HG02870 (cell line): Measurements from ENCODE around the gene PIAS1.
"Not testable (repeated sequence)": the region's sequence is repeated elsewhere in the genome, so short reads cannot be mapped to it uniquely, and the experiment has no call there.

Source experiments
- ATAC-seq: cut with Tn5 transposase; IDR thresholded peaks from one replicate; pipeline ENCODE4 v1.9.1; 2021; ENCODE audit warnings: mild to moderate bottlenecking, moderate library complexity; ENCODE audit not compliant: unreplicated experiment

PIAS1 gene

DNA sequence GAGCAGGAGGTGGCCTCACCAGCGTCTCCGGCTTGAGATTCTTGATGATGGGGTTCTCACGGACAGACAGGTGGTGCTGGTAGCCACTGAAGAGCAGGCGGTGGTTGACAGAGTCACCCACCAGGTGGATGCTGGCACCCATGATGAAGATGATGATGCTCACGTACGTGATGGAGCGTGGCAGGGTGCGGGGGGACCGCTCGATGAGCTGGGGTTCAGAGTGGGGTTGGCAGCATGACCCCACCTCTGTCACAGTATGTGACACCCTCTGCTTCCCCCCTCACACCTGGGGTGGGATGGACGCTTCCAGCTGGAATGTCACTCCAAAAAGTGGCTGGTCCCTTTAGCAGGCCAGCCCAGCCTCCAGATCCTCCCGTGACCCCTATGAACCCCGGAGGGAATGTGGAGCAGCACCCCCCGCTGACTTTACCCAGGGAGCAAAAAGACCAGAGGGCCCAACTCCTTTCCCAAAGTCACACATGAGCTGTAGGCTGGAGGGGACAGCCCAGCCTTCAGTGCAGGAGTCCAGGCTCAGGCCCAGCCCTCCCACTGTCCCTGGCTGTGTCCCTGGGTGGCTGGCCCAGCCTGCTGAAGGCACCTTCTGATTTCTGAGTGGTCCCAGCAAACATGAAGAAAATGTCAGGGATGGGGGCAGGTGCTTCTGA, 157.7 kb downstream of the PIAS1 start:
- ATAC-seq = no peak

DNA sequence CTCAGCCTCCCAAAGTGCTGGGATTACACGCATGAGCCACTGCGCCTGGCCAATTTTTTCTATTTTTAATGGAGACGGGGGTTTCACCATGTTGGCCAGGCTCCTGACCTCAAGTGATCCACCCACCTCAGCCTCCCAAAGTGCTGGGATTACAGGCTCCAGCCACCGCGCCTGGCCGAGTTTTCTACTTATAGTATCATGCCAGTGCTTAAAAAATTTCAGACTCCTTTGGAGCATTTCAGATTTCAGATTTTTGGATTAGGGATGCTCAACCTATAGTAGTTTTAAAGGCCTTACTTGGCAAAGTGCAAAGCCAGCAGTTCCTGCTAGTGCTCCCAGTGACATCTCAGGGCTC, 159.4 kb downstream of the PIAS1 start:
- not testable (repeated sequence) for ATAC-seq

- ATAC-seq = no peak
Measured at GRCh38 chr15:68213991-68214837, 160.1 kb downstream of the PIAS1 start.

GRCh38 chr15:68214838-68215254, 160.7 kb downstream of the PIAS1 start:
- no peak for ATAC-seq

DNA sequence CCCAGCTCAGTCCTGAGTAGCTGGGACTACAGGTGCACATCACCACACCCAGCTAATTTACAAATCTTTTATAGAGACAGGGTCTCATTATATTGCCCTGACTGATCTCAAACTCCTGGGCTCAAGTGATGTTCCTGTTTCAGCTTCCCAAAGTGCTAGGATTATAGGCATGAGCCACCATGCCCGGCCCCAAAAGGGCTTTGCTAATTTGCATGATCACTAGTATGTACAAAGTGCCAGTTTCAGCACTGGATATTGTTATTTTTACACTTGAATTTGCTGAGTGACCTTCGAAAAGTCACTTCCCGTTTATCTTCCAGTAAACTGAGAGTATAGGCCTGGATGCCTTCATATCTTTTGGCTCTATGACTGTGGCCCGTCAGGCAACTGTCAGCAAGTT, 163.2 kb downstream of the PIAS1 start:
- ATAC-seq = no peak

DNA sequence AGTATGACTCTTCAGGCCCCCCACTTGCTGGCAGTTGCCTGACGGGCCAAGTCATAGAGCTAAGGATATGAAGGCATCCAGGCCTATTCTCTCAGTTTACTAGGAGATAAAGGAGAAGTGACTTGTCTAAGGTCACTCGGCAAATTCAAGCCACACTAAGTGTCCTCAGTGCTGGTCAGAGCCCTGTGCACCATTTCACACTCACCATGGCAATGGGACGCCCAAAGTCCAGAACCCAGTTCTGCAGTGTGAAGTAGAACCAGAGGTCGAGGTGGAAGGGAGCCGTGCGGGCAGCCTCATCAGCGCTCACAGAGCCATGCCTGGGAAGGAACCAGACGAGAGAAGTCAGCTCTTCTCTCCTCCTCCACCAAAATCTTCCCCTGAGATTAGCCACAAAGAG, 164.2 kb downstream of the PIAS1 start:
- ATAC-seq = no peak

DNA sequence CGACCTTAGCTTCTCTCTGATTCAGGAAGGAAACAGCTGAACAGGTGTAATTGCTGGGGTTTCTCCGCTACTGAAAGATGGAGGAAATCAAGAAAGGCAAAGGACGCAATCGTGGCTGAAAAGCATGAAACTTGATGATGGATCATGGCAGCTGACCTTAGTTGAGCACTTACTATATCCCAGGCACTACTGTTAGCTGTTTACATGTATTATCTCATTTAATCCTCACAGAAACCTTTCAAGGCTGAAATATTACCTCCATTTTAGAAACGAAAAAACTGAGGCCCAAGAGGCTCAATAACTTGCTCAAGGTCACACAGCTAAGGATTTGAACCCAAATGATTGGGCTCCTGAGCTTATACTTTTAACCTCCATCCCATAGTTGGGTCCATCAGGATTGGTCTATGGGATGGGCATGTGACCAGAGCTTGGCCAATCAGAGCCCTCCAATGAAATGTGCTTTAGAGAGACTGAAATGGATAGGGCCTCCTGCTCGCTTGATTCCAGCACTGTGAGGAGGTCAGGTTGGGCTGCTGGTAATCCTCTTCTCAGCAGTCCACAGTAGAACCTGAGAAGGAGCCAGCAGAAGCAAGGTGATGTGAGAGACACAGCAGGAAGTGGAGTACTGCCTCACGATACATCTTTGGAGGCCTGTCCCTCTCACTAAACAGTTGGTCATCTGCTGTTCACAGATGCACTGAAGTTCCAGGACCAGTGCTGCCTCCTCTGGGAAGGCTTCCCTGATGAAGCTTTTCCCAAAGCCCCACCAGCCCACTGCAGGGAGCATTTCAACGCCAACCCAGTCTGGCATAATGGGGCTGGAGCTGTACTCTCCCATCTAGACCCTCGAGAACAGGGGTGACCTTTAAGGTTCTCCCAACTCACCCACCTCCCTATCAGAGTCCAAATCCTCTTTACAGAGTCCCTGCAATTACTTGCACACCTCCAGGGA, 165.0 kb downstream of the PIAS1 start:
- ATAC-seq = no peak

- no peak for ATAC-seq
Measured at GRCh38 chr15:68220489-68220888, 166.4 kb downstream of the PIAS1 start.

DNA sequence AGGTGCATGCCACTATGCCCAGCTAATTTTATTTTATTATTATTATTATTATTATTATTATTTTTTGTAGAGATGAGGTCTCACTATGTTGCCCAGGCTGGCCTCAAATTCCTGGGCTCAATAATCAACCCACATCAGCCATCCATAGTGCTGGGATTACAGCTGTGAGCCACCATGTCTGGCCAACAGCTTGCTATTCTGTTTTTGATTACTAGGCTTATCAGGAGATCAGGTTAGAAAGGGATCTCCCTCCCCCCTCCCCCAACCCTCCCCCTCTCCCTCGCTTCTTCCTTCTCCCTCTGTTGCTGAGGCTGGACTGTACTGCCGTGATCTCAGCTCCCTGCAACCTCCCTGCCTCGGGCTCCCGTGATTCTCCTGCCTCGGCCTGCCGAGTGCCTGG, 166.9 kb downstream of the PIAS1 start:
- ATAC-seq = no peak

DNA sequence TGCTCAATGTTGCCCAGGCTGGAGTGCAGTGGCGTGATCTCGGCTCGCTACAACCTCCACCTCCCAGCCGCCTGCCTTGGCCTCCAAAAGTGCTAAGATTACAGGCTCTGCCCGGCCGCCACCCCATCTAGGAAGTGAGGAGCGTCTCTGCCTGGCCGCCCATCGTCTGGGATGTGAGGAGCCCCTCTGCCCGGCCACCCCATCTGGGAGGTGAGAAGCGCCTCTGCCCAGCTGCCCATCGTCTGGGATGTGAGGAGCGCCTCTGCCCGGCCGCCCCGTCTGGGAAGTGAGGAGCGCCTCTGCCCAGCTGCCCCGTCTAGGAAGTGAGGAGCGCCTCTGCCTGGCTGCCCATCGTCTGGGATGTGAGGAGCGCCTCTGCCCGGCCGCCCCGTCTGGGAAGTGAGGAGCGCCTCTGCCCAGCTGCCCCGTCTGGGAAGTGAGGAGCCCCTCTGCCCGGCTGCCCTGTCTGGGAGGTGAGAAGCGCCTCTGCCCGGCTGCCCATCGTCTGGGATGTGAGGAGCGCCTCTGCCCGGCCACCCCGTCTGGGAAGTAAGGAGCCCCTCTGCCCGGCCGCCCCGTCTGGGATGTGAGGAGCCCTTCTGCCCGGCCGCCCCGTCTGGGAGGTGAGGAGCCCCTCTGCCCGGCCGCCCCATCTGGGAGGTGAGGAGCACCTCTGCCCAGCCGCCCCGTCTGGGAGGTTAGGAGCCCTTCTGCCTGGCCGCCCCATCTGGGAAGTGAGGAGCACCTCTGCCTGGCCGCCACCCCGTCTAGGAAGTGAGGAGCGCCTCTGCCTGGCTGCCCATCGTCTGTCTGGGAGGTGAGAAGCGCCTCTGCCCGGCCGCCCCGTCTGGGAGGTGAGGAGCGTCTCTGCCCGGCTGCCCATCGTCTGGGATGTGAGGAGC, 167.7 kb downstream of the PIAS1 start:
- not testable (repeated sequence) for ATAC-seq

- not testable (repeated sequence) for ATAC-seq
Measured at GRCh38 chr15:68222432-68222743, 168.3 kb downstream of the PIAS1 start.

DNA sequence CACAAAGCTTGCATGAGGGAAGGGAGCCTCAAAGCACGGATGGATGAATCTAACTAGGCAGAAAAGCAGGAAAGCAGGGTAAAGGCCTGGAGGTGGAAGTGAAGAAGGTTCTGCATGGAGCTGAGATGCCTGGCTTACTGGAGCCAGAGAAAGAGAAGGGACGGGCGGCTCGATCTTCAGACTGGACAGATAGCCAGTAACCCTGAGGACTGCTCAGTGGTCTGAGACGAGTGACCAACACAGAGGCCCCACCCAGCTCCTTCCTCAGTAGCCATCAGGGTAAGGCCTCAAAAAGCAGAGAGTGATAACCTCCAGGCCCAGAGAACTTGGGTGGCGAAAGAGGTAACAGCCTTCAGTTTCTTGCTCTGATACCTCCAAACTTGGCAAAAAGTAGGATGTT, 169.1 kb downstream of the PIAS1 start:
- no peak for ATAC-seq

- ATAC-seq = no peak
Measured at GRCh38 chr15:68224108-68224507, 170.0 kb downstream of the PIAS1 start.

DNA sequence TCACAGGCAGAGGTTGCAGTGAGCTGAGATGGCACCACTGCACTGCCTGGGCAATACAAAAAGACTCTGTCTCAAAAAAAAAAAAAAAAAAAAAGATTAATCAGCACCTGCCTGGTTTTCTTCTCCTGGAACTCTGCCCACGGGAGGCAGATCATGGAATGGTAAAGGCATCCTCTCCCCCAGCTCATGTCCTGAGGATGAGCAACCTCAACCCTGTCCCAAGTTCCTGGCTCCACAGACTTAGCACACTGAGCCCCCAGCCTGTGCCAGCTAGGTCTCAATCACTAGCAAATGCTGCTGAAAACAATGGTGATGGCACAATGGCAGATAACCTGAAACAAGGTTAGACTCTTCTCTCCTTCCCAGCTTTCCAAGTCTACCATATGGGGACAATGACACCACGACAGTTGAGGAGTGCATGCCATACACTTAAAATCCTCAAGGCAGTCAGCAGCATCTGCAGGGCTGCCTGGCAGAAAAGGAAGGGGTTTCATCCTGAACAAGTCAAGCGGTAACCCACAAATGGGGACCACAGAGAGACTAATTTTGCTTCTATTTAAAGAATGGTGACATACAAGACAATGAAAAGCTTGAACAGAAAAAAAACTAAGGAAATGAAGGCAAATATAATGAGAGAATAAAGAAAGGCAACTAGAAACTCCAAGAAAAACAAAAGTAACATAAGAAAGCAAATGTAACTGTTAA, 170.6 kb downstream of the PIAS1 start:
- no peak for ATAC-seq

DNA sequence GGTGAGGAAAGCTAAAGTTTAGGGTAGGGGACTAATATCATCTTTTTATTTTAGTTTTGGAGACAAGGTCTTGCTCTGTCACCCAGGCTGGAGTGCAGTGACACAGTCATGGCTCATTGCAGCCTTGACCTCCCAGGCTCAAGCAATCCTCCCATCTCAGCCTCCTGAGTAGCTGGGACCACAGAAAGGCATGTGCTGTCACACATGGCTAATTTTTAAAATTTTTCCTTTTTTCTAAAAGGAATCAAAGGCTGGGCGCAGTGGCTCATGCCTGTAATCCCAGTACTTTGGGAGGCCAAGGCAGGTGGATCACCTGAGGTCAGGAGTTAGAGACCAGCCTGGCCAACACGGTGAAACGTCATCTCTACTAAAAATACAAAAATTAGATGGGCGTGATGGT, 171.3 kb downstream of the PIAS1 start:
- not testable (repeated sequence) for ATAC-seq

DNA sequence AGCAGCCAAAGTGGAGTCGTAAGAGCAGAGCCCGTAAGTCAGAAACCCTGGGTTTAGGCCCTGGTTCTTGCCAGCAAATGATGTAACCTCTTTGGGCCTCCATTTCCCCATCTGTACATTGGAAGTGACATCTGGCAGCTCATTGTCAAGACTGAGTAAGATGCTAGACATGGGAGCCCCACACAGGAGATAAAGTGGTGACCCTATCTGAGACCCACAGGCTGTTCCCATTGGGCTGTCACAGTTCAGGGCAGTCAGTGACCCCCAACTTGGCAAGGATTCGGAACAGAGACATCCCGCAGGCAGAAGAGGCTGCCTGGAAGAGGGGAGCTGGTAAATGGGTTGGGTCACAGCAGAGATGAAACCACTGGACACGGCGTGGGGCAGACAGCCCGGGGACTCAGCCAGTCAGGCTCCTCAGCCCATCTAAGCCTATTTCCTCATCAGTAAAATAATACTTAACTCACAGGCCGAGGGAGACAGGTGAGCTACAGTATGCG, 173.6 kb downstream of the PIAS1 start:
- no peak for ATAC-seq

DNA sequence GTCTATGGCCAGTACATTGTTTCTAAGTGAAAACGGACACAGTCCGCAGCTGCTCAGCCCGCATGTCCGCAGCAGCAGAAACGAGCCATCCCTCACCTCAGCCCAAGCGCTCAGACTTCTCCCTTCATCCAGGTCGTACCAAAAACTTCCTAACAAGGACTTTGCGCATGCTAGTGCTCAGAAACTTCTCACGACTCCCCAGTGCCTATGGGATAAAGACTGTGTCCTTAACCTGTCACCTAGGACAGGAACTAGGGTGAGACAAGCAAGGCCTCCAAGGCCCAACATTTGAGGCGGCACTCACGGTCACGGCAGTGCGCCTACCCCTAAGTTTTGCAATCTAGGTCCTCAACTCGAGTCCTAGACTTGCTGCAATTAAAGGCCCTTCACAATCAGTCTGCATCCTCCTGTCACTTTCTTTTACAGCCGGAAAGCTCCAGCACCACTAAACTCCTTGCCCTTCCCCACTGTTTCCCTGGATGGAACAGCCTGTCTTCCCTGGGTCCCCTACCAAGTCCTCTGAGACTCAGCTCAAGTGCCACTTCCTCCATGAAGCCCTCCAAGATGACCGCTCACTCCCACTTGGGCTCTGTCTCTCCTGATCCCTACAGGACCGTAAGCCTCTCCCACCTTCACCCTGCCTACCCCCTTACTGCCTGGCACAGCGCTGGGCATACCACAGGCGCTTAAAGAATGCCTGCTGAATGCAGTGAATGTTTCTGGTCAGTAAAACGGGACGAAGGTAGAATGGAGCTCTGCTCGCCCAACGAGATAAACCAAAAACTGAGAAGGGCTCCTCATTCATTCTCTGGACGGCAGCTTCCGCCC, 174.2 kb downstream of the PIAS1 start:
- no peak for ATAC-seq

DNA sequence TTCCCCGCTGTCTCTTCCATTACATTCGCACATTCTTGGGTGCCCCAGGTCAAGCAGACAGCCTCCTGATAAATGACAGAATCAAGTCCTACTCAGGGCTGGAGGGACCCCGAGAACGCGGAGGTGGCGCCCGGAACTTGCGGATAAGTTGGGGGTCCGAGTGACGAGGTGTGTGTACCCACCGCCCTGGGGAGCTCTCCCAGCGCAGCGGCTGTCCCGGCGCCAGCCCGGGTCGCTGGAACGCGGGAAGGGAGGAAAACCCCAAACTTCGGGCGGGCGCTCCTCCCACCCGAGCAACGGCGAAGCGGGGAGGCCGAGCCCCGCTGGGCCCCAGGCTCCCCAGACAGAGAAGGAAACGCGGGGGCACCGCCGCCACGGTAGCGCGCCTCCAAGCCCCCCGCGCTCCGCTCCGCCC, 174.9 kb downstream of the PIAS1 start:
- ATAC-seq = no peak
